ENCODE data around the gene VAPB.

- TF ChIP-seq, protein P1, sequence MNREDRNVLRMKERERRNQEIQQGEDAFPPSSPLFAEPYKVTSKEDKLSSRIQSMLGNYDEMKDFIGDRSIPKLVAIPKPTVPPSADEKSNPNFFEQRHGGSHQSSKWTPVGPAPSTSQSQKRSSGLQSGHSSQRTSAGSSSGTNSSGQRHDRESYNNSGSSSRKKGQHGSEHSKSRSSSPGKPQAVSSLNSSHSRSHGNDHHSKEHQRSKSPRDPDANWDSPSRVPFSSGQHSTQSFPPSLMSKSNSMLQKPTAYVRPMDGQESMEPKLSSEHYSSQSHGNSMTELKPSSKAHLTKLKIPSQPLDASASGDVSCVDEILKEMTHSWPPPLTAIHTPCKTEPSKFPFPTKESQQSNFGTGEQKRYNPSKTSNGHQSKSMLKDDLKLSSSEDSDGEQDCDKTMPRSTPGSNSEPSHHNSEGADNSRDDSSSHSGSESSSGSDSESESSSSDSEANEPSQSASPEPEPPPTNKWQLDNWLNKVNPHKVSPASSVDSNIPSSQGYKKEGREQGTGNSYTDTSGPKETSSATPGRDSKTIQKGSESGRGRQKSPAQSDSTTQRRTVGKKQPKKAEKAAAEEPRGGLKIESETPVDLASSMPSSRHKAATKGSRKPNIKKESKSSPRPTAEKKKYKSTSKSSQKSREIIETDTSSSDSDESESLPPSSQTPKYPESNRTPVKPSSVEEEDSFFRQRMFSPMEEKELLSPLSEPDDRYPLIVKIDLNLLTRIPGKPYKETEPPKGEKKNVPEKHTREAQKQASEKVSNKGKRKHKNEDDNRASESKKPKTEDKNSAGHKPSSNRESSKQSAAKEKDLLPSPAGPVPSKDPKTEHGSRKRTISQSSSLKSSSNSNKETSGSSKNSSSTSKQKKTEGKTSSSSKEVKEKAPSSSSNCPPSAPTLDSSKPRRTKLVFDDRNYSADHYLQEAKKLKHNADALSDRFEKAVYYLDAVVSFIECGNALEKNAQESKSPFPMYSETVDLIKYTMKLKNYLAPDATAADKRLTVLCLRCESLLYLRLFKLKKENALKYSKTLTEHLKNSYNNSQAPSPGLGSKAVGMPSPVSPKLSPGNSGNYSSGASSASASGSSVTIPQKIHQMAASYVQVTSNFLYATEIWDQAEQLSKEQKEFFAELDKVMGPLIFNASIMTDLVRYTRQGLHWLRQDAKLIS (CRISPR knock-in tag; IDR thresholded peaks at IDR 0.05; ENCODE audit: borderline replicate concordance), result no peak
- TF ChIP-seq CBFB (CRISPR knock-in tag; IDR thresholded peaks at IDR 0.05; ENCODE audit: low read depth) (no peak), CREB1 (CRISPR knock-in tag; IDR thresholded peaks at IDR 0.05) (no peak), ATF2 (CRISPR knock-in tag; IDR thresholded peaks at IDR 0.05; ENCODE audit: borderline replicate concordance, low read depth) (no peak), FOXP1 (CRISPR knock-in tag; IDR thresholded peaks at IDR 0.05; ENCODE audit: borderline replicate concordance) (no peak), IRF1 (CRISPR knock-in tag; IDR thresholded peaks at IDR 0.05) (no peak), EMX1 (CRISPR knock-in tag; IDR thresholded peaks at IDR 0.05) (no peak), SMAD3 (CRISPR knock-in tag; IDR thresholded peaks at IDR 0.05; ENCODE audit: borderline replicate concordance) (no peak), ESRRA (CRISPR knock-in tag; IDR thresholded peaks at IDR 0.05; ENCODE audit: borderline replicate concordance) (no peak), ETV6 (CRISPR knock-in tag; IDR thresholded peaks at IDR 0.05) (no peak), CREM (CRISPR knock-in tag; IDR thresholded peaks at IDR 0.05) (no peak)
- TF ChIP-seq, protein P2, sequence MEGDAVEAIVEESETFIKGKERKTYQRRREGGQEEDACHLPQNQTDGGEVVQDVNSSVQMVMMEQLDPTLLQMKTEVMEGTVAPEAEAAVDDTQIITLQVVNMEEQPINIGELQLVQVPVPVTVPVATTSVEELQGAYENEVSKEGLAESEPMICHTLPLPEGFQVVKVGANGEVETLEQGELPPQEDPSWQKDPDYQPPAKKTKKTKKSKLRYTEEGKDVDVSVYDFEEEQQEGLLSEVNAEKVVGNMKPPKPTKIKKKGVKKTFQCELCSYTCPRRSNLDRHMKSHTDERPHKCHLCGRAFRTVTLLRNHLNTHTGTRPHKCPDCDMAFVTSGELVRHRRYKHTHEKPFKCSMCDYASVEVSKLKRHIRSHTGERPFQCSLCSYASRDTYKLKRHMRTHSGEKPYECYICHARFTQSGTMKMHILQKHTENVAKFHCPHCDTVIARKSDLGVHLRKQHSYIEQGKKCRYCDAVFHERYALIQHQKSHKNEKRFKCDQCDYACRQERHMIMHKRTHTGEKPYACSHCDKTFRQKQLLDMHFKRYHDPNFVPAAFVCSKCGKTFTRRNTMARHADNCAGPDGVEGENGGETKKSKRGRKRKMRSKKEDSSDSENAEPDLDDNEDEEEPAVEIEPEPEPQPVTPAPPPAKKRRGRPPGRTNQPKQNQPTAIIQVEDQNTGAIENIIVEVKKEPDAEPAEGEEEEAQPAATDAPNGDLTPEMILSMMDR (IDR thresholded peaks at IDR 0.05), result no peak
- TF ChIP-seq, protein P3, sequence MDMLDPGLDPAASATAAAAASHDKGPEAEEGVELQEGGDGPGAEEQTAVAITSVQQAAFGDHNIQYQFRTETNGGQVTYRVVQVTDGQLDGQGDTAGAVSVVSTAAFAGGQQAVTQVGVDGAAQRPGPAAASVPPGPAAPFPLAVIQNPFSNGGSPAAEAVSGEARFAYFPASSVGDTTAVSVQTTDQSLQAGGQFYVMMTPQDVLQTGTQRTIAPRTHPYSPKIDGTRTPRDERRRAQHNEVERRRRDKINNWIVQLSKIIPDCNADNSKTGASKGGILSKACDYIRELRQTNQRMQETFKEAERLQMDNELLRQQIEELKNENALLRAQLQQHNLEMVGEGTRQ (CRISPR knock-in tag; IDR thresholded peaks at IDR 0.05), result no peak
Measured at GRCh38 chr20:58378704-58379103, 10.3 kb upstream of the VAPB start.

Measured in WTC11 (cell line).